Forelimb muscle (tissue), 1 donor: ENCODE data around the gene PLA2G12B. TPM values are rescaled to one million over a fixed set of nuclear protein-coding genes. Genes with fewer than 3 reads are reported as not detected.
"Not testable (repeated sequence)": the region's sequence is repeated elsewhere in the genome, so short reads cannot be mapped to it uniquely, and the experiment has no call there.

Source experiments
- DNase-seq: peaks from one replicate; pipeline ENCODE4 v3.0.0-alpha.2; 2013; ENCODE audit warnings: low read depth
- polyA plus RNA-seq: library from polyadenylated mRNA; unstranded; fragments of 120-200 nt; gene quantifications from one replicate; pipeline ENCODE4 v1.2.1, GENCODE V29; 2013; ENCODE audit not compliant: insufficient read length

Gene PLA2G12B
- polyA plus RNA-seq = 0.16 TPM

- no peak for DNase-seq
Observed at GRCh38 chr10:72954596-72955554, at the start of gene PLA2G12B. TSS of gene PLA2G12B (minus strand) at chr10:72954806. CDS start at chr10:72954685, 121 bp downstream.

- no peak for DNase-seq
Observed at GRCh38 chr10:73003822-73004221, 49.2 kb upstream of the PLA2G12B start.

- no peak for DNase-seq
Observed at GRCh38 chr10:73000973-73001372, 46.4 kb upstream of the PLA2G12B start.

GRCh38 chr10:72997099-72997498, 42.5 kb upstream of the PLA2G12B start:
- DNase-seq = no peak

GRCh38 chr10:72995459-72995858, 40.9 kb upstream of the PLA2G12B start:
- not testable (repeated sequence) for DNase-seq

- DNase-seq = not testable (repeated sequence)
Observed at GRCh38 chr10:72989771-72990170, 35.2 kb upstream of the PLA2G12B start.

- DNase-seq = not testable (repeated sequence)
Observed at GRCh38 chr10:72984618-72985017, 30.0 kb upstream of the PLA2G12B start.

- DNase-seq = no peak
Observed at GRCh38 chr10:72981882-72982529, 27.4 kb upstream of the PLA2G12B start.

- no peak for DNase-seq
Observed at GRCh38 chr10:72981028-72981881, 26.6 kb upstream of the PLA2G12B start.

GRCh38 chr10:72980348-72980747, 25.7 kb upstream of the PLA2G12B start:
- DNase-seq = no peak

- DNase-seq = no peak
Observed at GRCh38 chr10:72979709-72980108, 25.1 kb upstream of the PLA2G12B start.

- no peak for DNase-seq
Observed at GRCh38 chr10:72976886-72977285, 22.3 kb upstream of the PLA2G12B start.

GRCh38 chr10:72956001-72956400, 1.4 kb upstream of the PLA2G12B start:
- no peak for DNase-seq

- DNase-seq = no peak
Observed at GRCh38 chr10:72954230-72954595, 393 bp downstream of the PLA2G12B start.

GRCh38 chr10:72953687-72954086, 919 bp downstream of the PLA2G12B start:
- DNase-seq = no peak

- DNase-seq = no peak
Observed at GRCh38 chr10:72952642-72953158, 1.9 kb downstream of the PLA2G12B start.

GRCh38 chr10:72952189-72952588, 2.4 kb downstream of the PLA2G12B start:
- DNase-seq = no peak

- no peak for DNase-seq
Observed at GRCh38 chr10:72951760-72952159, 2.8 kb downstream of the PLA2G12B start.

GRCh38 chr10:72948762-72949161, 5.8 kb downstream of the PLA2G12B start:
- no peak for DNase-seq

GRCh38 chr10:72946963-72947362, 7.6 kb downstream of the PLA2G12B start:
- DNase-seq = no peak

- DNase-seq = no peak
Observed at GRCh38 chr10:72943498-72944234, 10.9 kb downstream of the PLA2G12B start.
